DMS153 treated with DMSO at 0.1 percent for 48 hours (cell line): Measurements from ENCODE around the gene SLC35F1.

Source experiments
- DNase-seq: peaks from one replicate; lab custom pipeline; 2025; ENCODE audit not compliant: unreplicated experiment; lab: John Stamatoyannopoulos, UW

Gene SLC35F1

DNA sequence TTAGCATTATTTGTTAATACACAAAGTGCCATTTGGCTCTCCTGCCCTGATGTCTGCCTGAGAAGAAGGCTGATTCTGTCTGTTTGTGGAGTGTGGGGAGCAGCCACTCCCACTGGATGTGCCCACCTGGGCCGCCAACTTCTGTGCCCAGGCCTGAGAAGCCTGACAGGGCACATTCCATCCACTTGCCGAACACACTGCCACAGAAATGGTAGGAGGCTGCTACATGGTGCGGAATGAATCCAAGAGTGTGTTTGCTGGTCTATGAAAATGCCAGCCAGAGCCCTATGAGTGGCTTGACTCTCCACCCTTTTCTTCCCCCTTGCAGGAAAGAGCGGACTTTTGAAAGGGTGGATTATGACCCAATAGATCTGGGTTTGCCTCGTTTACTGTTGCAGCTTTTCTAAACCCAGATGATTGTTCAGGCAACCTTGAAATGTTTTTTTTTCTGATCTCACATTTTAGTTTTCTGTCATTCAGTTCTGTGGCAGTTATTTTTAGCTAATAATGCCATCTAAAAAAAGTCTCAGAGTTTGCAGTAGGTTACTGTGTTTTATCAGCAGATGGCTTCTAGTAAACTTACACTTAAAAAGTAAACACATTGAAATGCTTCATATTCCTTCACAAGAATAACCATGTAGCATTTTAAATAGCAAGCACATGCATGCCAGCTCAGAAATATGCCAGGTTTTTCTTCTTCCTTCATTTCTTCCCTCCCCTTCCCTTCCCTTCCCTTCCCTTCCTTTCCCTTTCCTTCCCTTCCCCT lies 196.5 kb downstream of the SLC35F1 start:
- DNase-seq = no peak

- DNase-seq = no peak
These were observed 215.2 kb downstream of the SLC35F1 start for GRCh38 chr6:118122161-118122725.

DNA sequence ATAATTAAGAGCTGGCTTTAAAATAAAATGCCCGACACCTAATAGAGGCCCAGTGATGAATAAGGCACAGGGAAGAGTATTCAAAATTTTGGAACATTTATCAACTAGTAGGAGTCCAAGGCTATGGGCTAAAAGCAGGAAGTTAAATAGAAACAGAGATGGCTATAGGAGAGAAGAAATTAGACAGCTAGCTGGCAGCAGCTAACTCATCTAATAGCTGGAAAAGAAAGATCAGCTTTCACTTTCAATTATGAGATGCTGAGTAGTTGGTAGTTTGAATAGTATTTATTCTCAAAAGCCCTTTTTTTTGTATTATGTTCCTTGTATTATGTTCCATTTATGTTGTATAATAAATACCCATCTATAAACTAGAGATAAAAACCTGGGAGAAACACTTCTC lies 215.7 kb downstream of the SLC35F1 start:
- no peak for DNase-seq

DNA sequence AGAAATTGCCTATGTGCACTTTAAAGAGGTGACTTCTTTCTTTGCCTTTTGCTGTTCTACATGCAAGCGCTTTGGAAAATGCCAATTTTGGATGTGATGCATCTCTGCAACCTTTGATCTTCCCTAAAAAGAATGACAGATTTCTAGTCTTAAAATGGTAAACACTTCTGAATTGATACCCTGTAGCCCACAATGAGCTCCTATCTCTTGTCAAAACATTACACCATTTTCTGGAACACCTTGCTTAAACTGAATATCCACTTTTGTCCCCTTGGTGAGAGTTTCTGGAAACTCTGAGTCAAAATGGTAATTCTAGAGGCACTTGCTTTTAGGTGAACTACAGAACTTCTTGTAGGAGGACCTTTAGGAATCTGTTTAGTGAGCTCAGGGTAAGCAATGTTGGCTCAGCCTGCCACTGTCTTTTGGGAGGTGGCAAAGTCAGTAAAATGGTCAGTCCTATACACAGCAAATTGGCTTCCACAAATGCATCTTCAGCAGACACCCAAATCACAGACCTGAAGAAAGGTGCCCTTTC lies 216.5 kb downstream of the SLC35F1 start:
- DNase-seq = no peak

- DNase-seq = no peak
These were observed 217.8 kb downstream of the SLC35F1 start for GRCh38 chr6:118124851-118125250.

DNA sequence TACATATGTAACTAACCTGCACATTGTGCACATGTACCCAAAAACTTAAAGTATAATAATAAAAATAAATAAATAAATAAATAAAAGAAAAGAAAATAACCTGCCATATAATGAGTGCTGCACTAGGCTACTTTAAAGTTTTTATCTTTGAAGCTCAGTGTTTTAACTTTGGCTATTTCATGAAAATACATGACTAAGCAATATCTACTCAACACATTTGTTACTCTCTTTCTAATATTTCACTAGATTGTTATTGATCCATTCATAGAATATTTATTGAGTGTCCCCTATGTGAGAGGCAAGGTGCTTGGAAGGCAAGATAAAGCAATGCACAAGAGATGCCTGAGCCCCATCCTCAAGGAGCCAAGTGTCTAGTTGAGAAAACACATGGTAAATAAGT lies 221.7 kb downstream of the SLC35F1 start:
- DNase-seq = no peak

- DNase-seq = no peak
These were observed 227.1 kb downstream of the SLC35F1 start for GRCh38 chr6:118134206-118134605.

GRCh38 chr6:118134736-118135135 lies 227.7 kb downstream of the SLC35F1 start:
- DNase-seq = no peak

DNA sequence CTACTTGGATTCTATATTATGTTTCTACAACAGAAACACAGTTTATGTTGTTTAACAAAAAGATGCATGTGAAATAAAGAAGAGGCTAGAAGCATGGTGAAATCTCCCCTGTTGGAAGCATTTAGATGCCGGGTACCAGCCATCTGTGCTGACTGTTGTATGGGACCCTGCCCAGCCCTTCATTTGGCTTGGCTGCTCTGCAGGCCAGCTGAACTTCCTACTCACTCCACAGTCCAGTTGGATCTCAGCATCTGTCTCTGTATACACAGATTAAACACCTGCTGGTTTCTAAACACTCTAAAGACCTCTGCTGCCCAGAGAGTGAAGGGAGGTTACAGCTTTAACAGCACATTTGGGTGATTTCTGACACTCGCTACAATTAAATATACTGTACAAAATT lies 228.3 kb downstream of the SLC35F1 start:
- DNase-seq = no peak

GRCh38 chr6:118141211-118141610 lies 234.1 kb downstream of the SLC35F1 start:
- no peak for DNase-seq

DNA sequence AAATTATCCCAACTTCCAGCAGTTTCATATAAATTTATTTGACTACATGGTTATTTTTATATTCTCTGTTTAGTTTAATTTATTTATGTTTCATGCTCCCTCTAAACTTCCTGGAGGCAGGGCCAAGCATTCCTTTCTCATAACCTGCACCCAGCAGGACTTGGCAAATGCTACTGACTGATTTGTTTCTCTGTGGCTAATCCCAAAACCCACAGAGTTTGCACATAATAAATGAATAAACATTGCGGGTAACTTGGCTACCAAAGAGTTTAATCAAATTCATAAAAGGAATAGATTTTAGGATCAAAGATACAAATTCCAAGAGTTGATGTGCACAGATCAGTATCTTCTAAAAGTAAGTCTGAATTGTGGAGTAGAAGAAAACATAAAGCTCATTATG lies 239.5 kb downstream of the SLC35F1 start:
- no peak for DNase-seq

DNA sequence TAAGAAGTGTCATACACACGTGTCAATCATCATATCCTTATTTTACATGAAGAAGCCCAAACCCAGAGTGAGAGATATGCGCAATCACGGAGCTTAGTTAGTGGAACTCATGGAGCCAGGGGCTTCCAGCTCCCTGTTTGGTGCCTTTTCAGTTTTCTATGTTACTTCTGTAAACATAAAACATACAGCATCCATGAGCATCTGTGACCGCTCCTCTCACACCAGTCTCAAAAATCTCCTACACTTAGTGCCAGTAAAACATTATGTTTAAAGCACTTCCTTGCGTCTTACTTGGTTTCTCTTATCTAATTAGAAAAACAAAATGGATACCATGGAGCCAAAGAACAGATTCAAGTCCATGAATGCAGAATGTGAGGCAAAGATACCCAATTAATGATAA lies 240.4 kb downstream of the SLC35F1 start:
- no peak for DNase-seq

DNA sequence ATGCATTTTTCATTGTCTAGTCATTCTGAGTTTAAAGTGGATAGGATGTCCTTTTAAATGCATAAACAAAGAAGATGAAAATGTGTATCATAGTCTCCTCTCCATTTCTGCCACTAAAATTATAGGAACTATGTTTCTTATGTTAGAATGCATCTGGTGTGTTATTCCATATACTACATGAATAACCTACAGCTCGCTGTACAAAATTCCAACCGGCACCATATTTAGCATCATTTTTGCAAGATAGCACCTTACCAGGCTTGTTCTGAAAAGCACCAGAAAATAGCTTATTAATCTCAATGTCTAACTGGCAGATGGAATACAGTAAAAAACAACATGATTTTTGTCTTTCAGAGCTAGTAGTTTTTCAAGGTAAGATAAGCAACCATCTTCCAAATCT lies 241.5 kb downstream of the SLC35F1 start:
- DNase-seq = no peak

DNA sequence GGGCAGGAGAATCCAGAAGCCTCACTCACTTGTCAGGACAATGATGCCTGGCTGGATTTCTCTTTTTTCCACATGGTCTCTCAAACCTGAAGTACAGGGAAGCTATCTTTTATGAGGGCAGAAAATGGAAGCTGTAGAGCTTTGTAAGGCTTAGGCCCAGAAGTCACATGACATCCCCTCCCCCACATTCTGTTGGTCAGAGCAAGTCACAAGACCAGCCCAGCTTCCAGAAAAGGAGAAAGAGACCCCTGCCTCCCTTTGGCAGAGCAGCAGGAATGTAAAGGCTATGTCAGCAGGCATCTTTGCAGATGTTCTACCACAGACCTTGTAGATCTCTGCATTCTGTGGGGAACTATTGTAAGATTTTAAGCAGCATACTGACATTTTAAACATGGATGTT lies 245.5 kb downstream of the SLC35F1 start:
- no peak for DNase-seq

DNA sequence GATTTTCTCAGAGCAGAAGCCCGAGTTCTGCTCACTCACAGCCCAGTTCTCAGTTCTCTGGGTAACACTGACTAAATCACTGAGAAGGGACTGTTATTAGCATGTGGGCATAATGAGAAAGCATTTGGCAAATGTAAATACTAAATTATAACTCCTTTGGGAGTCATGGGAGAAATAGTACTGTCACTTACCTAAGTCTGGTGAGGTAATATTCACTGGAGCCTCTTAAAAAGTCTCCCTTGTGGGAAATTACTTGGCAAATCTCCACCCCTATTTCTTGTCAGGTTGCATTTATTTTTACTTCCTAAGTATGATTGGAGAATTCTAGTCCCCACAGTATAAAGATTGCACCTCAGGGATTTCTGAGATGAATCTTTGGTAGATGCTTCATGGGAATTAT lies 254.3 kb downstream of the SLC35F1 start:
- no peak for DNase-seq

DNA sequence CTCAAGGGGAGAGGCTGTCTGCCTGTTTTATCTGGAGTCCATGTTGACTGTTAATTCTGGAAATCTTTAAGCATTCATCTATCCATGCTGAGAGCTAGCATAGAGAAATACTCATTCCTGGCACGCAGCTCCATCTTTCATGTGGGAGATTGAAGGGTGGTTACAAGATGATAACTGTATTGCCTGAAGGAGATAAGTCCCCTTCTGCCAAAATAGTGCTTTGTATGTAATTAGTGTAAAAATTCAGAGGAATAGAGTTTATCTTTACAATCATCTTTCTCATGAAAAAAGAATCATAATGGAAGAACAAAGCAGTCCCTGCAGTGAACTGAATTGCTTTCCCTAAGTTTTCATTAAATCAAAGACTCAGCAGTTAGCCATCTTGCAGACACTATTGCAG lies 256.5 kb downstream of the SLC35F1 start:
- no peak for DNase-seq

DNA sequence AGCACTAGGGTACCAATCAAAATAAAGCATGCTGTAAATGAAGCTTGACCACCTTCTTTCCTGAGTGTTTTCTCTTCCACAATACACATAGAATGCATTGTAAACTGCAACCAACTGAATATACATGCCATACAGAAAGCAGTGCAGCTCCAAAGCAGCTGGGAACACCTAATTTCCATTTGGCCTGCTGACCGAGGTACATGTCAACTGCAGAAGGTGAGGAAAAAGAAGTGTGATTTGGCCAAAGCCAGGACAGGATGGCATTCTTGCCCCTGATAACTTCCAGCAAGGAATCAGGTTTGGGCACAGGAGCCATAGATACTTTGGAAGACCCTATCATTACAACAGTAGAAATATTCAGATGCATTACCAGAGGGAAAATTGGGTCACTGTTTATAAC lies 258.4 kb downstream of the SLC35F1 start:
- DNase-seq = no peak

DNA sequence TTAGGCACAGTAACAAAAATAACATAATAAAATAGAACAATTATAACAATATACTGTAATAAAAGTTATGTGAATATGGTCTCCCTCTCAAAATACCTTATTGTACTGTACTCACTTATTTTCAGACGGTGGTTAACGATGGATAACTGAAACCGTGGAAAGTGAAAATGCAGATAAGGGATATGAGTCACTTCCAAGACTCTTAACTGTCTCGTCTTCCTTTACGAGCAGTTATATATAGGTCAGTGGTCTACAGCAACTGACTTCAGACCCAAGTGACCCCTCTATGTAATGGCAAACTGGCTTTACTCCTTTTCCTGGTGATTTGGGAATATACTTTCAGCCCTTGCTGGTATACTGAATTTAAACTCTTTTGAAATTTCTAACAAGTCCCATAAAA lies 261.4 kb downstream of the SLC35F1 start:
- no peak for DNase-seq

DNA sequence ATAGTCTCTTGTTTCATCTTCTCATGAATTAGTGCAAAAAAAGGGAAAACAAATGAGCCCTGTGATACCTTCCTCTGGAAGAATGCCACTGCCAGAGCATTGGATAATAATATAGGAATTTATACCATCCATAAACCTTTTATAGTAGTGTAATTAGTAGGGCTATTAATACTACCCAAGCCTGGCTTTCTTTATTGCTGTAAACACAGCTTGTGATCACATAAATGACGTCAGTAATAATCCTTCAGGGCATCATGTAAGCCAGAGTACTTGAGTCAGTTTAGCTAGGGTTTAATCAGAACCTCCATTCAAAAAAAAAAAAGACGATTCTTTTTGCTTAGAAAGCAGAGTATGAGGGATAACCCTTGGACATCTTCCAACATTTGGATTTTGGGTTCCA lies 264.8 kb downstream of the SLC35F1 start:
- DNase-seq = no peak

DNA sequence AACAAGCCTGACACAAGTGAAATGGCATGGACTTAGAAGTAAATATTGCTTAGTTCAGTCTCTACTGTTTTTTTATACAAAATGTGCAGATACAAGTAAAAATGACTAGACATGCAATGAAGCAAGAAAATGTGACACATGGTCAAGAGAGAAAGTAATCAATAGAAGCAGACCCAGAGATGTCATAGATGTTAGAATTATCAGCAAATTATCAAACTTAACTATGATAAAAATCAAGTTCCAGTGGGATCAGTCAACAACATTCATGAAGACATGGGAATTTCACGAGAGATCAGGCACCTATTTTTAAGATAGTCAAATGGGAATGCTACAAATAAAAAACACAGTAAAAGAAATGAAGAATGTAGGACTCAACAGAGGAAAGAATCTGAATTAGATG lies 267.0 kb downstream of the SLC35F1 start:
- no peak for DNase-seq

GRCh38 chr6:118177720-118178119 lies 270.7 kb downstream of the SLC35F1 start:
- no peak for DNase-seq

DNA sequence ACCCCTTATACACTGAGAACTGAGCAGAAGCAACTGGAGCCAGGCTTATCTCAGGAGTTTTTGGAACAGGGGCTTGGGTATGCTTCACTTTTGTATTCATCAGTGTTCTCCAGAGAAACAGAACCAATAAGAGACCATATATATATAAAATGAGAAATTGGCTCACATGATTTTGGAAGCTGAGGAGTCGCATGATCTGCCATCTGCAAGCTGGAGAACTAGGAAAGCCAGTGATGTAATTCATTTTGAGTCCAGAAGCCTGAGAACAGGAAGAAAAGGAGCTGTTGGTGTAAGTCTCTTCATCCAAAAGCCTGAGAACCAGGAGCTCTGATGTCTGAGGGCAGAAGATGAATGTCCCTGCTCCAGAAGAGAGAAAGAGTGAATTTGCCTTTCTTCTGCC lies 272.0 kb downstream of the SLC35F1 start:
- no peak for DNase-seq
